GM19239 (cell line): Measurements from ENCODE around the gene SOHLH1.

Experiments used
- DNase-seq: peaks from one replicate; pipeline ENCODE4 v3.0.0; 2011; ENCODE audit warnings: low spot score; ENCODE audit not compliant: insufficient read length
- FAIRE-seq: peaks from 2 replicates; lab custom pipeline; 2011; peaks lifted over from hg19 to GRCh38; lab: Jason Lieb, UNC

Gene SOHLH1

DNA sequence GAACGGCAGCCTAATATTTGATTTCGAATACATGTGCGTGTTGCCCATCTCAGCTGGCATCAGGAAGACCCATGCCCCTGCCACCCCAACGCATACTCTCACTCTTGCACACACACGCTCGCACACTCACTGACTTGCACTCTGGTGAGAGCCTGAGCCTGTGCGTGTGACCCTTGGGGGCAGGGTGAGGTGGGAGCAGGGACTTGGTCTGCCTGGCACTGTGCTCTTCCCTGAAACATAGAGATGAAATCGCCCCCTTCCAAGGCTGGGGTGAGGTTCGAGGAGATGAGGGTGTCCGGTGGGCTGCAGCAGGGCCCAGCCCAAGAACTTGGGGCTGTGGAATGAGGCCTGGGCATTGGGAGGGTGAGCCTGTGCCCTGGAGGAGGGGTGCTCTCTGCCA lies 35.0 kb downstream of the SOHLH1 start:
- FAIRE-seq, result no peak
- no peak for DNase-seq

DNA sequence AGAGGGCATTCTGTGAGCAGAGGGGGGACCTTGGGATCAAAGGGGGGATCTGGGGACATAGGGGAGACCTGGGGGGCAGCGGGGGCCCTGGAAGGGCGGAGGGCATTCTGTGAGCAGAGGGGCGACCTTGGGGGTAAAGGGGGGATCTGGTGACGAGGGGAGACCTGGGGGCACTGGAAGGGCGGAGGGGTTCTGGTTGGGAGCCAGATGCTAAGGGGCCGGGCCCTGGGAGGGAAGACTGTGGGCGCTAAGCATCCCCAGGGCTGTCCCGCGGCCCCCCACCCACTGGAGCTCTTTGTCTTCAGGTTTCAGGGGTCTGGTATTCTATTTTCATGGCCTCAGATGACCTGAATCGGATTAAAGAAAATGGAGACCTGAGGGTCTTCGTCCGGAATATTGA lies 35.4 kb downstream of the SOHLH1 start:
- FAIRE-seq (no peak), DNase-seq (no peak)

DNA sequence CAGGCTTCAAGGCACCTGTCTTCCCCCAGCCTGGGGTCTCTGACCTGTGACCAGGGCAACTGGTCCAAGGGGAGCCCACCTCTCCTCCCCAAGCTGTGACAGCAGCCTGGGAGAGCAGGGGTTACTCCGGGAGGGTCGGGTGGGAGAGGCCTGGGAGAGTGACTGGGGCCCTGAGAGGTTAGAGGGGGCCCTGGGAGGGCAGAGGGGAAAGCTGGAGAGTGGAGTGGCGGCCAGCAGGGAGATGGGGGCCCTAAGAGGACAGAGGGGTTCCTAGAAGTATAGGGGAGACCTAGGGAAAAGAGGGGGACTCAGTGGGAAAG lies 35.9 kb downstream of the SOHLH1 start:
- FAIRE-seq (no peak), DNase-seq (no peak)

DNA sequence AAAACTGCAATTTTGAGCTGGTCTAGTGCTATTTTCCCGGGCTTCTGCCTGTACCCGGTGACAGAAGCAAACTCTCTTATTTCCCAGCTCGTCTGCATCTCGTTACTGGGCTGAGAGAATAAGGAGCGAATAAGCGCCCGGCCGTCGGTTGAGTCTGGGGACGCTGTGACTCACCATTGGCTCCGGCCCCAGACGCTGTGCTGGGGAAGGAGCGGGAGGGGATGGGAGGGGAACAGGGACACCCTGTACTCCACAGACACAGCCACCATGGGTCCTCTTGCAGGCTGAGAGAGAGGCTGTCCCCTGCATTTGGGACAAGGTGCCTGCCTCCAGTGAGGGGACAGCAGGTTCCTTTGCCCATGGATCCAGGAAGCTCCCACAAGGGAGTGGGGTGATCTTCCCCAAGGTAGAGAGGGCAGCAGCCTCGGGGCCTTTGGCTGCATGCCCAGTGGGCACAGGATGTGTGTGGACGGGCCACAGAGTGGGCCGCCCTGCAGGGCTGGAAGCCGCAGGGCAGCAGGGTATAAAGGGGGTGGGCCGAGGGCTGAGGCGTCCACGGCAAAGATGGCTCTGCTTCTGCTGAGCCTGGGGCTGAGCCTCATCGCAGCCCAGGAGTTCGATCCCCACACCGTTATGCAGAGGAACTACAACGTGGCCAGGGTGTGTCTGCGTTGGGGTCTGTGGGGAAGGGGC lies 36.4 kb downstream of the SOHLH1 start, which contains the start of gene LCN9:
LCN9 (plus strand) TSS at position 552 of the 693 bp plus-strand sequence; CDS start at position 565, 13 bp downstream.
- DNase-seq, result no peak
- FAIRE-seq, result no peak

DNA sequence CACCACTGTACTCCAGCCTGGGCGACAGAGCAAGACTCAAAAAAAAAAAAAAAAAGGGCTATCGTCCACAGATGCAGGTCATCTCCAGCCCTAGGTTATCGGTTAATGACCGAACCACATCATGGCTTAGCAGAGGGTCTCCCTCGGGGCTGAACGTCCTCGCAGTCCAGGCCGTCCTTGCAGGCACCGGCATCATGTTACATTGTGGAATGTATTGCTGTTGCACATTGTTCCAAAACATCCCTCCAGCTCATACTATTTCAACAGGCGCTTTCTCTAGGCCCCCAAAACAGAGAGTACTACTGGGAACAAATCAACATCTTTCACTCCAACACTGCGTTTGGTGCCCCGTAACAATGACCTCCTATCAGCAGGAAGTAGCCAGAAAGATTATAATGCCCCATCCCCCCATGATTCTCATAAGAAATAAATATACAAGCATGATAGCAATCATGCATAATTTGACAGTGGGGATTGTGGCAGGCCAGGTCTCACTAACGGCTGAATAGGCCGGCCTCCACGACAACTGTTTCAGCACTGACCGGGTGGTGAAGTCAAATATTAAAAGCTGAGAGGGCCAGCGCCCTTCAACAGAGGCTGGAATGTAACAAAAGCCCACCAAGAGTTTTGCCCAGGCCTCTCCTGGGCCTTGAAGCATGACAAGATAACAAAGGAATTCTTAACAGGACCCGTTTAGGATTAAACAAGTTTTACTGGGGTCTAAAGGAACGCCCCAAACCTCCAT lies 37.3 kb downstream of the SOHLH1 start:
- FAIRE-seq (no peak), DNase-seq (no peak)

DNA sequence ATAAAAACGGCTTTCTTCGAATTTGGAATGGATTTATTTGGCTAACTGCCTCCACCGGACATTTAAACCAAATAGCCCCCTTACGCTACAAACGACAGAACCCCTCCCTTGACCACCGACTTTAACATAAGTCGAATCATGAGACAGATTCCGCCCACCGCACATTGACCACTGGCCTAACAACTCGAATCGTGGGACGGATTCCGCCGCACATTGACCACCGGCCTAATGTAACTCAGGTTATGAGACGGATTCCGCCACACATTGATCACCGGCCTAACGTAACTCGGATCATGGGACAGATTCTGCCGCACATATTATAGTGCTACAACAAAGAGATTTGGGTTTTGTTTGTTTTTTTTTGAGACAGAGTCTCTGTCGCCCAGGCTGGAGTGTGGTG lies 38.9 kb downstream of the SOHLH1 start:
- FAIRE-seq, result no peak
- no peak for DNase-seq

DNA sequence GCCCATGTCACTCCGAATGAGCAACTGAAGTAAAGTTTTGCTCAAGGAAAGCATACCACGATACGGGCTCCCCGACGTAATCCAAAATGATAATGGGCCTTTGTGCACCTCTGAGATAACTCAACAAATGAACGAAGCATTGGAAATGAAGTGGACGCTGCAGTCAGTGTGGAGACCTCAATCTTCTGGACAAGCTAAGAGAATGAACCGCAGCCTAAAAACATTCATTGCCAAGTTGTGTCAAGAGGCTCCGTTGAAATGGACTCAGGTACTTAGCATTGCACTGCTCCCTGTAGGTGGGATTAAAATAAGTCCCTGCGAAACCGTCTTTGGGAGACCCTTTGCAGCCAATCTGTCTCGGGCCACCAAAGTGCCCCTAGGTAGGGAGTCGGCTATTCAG lies 40.0 kb downstream of the SOHLH1 start:
- DNase-seq, result no peak
- FAIRE-seq, result no peak

DNA sequence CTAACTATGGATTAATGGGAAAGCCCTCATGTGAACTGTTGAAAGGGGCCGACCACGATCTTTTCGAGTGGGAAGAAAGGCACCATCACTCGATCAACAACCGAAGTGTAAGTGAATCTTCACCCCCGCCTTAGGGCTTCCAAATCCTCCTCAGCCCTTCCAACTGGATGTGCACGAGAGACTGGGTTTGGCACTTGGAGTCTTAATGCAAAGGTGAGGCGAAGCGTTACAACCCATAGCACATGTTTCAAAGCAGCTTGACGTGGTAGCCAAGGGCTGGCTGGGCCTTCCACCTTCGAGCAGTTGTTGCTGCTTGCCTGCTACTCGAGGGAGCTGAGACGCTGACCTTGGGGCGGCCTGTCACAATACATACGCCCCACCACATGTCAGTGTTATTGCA lies 41.9 kb downstream of the SOHLH1 start:
- DNase-seq (no peak), FAIRE-seq (no peak)

DNA sequence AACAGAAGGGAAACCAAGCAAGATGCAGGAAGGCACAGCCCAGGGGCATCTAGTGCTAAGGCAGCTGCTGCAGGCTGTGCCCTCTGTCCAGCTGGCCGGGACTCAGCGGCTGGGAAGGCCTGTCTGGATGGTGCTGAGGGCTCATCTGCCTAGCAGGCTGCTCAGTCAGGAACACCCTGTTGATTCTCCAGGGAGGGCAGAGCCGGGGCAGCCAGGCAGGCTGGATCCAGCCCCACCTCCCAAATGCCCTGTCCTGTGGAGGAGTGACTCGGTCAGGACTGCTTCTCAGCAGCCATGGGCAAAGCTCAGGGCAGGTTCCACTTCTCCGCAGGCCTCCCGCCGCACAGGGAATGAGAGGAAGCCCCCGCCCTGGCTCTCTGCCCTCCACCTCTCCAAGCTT lies 44.0 kb downstream of the SOHLH1 start:
- FAIRE-seq, result no peak

DNA sequence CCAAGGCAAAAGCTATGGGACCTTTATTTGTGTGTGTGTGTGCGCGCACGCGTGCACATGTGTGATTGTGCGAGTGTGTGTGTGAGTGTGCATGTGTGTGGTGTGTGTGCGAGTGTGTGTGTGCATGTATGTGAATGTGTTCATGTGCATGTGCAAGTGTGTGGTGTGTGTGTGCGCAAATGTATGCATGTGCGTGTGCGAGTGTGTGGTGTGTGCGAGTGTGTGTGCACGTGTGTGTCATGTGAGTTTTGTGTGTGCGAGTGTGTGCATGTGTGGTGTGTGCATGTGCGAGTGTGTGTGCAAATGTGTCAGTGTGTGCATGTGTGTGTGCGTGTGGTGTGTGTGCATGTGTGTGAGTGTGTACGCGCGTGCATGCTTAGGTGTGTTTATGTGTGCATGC lies 48.9 kb downstream of the SOHLH1 start:
- no peak for FAIRE-seq
- DNase-seq, result no peak

More for the DNA sequence above, 44.0 kb downstream of the SOHLH1 start:
- DNase-seq, result no peak

DNA sequence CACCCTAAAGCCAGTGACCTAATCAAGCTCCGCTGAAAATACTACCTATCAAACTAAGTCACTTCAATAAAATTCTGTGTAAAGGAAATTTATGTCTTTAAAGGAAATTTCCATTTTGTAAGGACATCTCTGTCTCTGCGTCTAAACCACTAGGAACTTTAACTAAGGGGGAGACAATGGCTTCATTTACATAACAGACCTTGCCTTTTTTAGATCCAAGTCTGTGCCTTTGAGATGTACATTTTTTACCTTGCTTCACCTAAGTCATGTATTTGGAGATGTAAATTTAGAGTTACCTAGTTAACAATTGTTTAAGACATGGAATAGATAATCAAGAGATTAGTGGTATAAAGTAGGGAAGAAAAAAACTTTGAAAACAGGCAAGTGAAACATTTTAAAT lies 49.8 kb downstream of the SOHLH1 start:
- DNase-seq (no peak), FAIRE-seq (no peak)

DNA sequence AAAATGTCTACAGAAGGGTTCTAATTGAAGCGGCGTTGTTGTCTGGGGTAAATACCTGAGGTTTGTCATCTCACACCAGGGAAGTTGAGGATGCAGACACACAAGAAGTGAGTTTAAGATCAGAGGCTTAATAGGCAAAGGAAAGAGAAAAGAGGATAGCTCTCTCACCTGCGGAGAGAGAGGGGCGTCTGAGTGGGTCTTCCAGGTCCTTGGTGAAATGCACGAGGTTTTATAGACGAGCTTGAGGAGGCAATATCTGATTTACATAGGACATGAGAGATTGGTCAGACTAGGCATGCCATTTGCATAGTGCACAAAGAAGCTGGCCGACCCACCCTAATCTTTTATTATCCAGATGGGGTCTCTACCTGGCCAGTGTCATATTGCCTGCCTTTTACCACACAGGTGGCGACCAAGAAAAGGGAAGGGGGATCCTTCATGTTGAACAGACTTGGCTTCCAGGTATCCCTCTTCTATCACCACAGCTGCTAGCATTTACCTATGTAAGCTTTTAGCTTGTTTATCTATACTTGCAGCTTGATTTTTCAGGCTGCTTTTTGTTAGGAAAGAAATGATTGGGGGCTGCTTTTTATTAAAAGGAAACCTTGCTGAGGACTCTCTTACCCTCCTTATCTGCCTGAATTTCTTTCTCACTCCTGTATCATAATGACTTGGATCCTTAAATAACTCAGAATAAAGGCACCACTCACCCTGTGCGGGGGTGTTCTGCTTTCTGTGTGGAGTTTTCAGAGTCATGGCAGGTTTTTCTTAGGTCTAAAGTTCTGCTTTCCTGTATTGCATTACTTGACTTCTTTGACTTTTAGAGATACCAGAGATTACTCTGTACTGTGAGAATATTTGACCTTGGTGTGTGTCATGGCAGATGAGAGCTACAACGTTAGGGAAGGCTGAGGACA lies 50.5 kb downstream of the SOHLH1 start:
- DNase-seq (no peak), FAIRE-seq (no peak)

DNA sequence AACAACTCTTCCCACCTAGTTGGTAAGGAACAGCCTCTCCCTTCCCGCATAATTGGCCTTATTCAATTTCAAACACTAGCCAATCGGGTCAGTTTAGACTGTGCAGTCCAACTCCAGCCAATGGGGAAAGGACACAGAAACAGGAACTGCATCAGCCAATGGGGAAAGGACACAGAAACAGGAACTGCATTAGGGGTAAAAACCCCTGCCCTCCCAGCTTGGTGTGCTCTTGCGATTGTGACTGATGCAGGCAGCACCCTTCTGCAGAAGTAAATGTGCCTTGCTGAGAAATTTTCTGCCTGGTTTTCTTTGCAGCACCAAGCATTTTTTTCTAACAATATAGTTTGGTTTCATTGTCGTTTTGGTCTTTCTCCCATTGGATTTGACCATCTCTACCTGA lies 51.4 kb downstream of the SOHLH1 start:
- DNase-seq (no peak), FAIRE-seq (no peak)

DNA sequence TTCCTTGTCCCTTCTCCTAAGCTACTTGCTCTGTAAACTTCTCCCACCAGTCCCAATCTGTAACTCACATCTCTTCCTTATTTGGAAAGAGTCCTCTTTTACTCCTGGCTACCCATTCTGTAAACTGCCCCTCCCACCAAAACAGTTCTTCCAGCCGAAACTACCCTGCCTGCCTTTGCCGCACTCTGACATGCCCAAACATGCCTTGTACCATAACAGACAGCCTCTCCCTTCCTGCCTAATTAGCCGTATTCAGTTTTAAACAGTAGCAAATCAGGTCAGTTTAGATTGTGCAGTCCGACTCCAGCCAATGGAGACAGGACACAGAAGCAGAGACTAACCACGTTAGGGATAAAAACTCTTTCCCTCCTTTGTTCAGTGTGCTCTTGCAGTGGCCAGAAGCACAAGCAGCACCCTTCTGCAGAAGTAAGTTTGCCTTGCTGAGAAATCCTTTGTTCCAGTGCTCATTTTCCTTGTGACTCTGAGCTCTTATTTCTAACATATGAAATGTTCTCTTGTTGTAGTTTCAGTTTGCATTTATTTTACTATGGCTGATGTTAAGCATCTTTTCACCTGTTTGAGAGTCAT lies 54.6 kb downstream of the SOHLH1 start:
- no peak for DNase-seq
- FAIRE-seq, result no peak
